22Rv1 (cell line): ENCODE data around the gene EVPLL.

Experiments used
- CTCF ChIP-seq: fragments of 450-650 bp; IDR thresholded peaks from 2 replicates; pipeline ENCODE4 v1.5.1; 2017; ENCODE audit warnings: mild to moderate bottlenecking
- ZFX ChIP-seq: fragments of 450-650 bp; IDR thresholded peaks from 2 replicates; pipeline ENCODE4 v1.6.1; 2017; ENCODE audit warnings: antibody characterized with exemption, borderline replicate concordance

- no peak for TF ChIP-seq CTCF
- TF ChIP-seq ZFX: no peak
Observed at GRCh38 chr17:18368946-18369345, 8.6 kb upstream of the EVPLL start.
